Measurements from ENCODE around the gene MBD1.
A peak's percentile ranks its signal among the peaks of the same experiment; 100 is the strongest.
"Not testable (repeated sequence)": the region's sequence is repeated elsewhere in the genome, so short reads cannot be mapped to it uniquely, and the experiment has no call there.

The MBD1 gene

GRCh38 chr18:50281295-50281971 lies at the start of gene MBD1:
Gene MBD1 (minus strand): TSS chr18:50281523. CDS start chr18:50279992, 1,531 bp downstream.
- peak; percentile 96 for DNase-seq (ENCODE audit: low spot score)

- DNase-seq (ENCODE audit: low spot score): no peak
Measured at GRCh38 chr18:50330176-50330575, 48.9 kb upstream of the MBD1 start.

GRCh38 chr18:50327983-50328382 lies 46.7 kb upstream of the MBD1 start:
- DNase-seq (ENCODE audit: low spot score): no peak

GRCh38 chr18:50320719-50321118 lies 39.4 kb upstream of the MBD1 start:
- no peak for DNase-seq (ENCODE audit: low spot score)

- DNase-seq (ENCODE audit: low spot score): no peak
Measured at GRCh38 chr18:50315100-50315871, 34.0 kb upstream of the MBD1 start.

- no peak for DNase-seq (ENCODE audit: low spot score)
Measured at GRCh38 chr18:50313873-50314460, 32.6 kb upstream of the MBD1 start.

- no peak for DNase-seq (ENCODE audit: low spot score)
Measured at GRCh38 chr18:50313031-50313607, 31.8 kb upstream of the MBD1 start.

- DNase-seq (ENCODE audit: low spot score): no peak
Measured at GRCh38 chr18:50312296-50313030, 31.1 kb upstream of the MBD1 start.

GRCh38 chr18:50311650-50312049 lies 30.3 kb upstream of the MBD1 start:
- DNase-seq (ENCODE audit: low spot score): no peak

- DNase-seq (ENCODE audit: low spot score): no peak
Measured at GRCh38 chr18:50310080-50310479, 28.8 kb upstream of the MBD1 start.

GRCh38 chr18:50308851-50309250 lies 27.5 kb upstream of the MBD1 start:
- not testable (repeated sequence) for DNase-seq (ENCODE audit: low spot score)

- peak; percentile 92 for DNase-seq (ENCODE audit: low spot score)
Measured at GRCh38 chr18:50307738-50308470, 26.6 kb upstream of the MBD1 start.

GRCh38 chr18:50307400-50307737 lies 26.0 kb upstream of the MBD1 start:
- DNase-seq (ENCODE audit: low spot score): no peak

- DNase-seq (ENCODE audit: low spot score): no peak
Measured at GRCh38 chr18:50306944-50307343, 25.6 kb upstream of the MBD1 start.

- DNase-seq (ENCODE audit: low spot score): no peak
Measured at GRCh38 chr18:50301074-50301473, 19.8 kb upstream of the MBD1 start.

GRCh38 chr18:50299626-50300388 lies 18.5 kb upstream of the MBD1 start:
- no peak for DNase-seq (ENCODE audit: low spot score)

- DNase-seq (ENCODE audit: low spot score): no peak
Measured at GRCh38 chr18:50298443-50299284, 17.3 kb upstream of the MBD1 start.

- DNase-seq (ENCODE audit: low spot score): peak; percentile 68
Measured at GRCh38 chr18:50297621-50298442, 16.5 kb upstream of the MBD1 start.

GRCh38 chr18:50293039-50293438 lies 11.7 kb upstream of the MBD1 start:
- no peak for DNase-seq (ENCODE audit: low spot score)
